GM12875 (cell line): ENCODE results near the gene CDYL2.

ENCODE experiments used
- H3K4me3 ChIP-seq: one replicate; pipeline ENCODE4 v1.5.1; 2011; ENCODE audit warnings: low read depth, low read length, control low read depth
- CTCF ChIP-seq: IDR thresholded peaks from 2 replicates; pipeline ENCODE4 v1.5.1; 2011; ENCODE audit warnings: low read depth, mild to moderate bottlenecking, control low read depth, inconsistent platforms, low read length, moderate library complexity, borderline replicate concordance; ENCODE audit not compliant: insufficient read depth

The CDYL2 gene

DNA sequence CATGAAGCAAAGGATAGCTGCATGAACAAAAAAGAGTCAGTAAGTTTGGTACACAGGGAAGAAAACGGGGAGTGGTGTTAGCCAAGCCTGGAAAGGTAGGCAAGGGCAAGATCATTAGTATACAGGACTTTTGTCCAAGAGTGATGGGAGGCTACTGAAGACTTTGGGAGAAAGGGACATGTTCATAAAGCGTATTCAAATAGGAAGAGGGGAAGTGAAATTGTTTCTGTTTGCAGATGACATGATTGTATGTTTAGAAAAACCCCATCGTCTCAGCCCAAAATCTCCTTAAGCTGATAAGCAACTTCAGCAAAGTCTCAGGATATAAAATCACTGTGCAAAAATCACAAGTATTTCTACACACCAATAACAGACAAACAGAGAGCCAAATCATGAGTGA is 19.4 kb downstream of the CDYL2 start:
- no peak overlapping the region for H3K4me3 ChIP-seq
- no peak for TF ChIP-seq CTCF

DNA sequence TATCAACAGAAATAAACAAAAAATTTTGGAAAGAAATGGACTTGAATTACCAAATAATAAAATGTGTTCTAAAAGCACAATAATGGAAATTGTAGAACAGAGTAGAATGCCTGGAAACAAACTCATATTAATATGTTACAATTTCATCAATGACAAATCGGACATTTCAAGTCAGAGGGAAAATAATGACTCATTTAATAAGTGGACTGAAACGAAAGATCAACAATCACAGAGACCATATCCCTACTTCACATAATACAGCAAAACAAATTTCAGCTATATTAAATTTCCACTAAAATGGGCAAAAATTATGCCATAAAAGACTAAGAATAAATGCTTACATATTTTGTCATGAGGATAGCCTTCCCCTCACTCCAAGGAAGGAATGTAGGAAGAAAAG is 25.7 kb downstream of the CDYL2 start:
- no peak for TF ChIP-seq CTCF
- H3K4me3 ChIP-seq: no peak overlapping the region

DNA sequence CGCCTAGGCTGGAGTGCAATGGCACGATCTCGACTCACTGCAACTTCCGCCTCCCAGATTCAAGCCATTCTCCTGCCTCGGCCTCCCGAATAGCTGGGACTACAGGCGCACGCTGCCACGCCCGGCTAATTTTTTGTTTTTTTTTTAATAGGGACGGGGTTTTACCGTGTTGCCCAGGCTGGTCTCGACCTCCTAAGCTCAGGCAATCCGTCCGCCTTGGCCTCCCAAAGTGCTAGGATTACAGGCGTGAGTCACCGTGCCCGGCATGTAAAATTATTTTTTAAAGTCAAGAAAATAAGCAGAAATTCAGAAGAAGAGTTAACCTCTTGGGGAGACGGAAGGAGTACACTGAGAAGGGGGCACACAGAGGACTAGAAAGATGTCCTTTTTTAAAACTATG is 27.5 kb downstream of the CDYL2 start:
- H3K4me3 ChIP-seq: no peak overlapping the region
- TF ChIP-seq CTCF: no peak

DNA sequence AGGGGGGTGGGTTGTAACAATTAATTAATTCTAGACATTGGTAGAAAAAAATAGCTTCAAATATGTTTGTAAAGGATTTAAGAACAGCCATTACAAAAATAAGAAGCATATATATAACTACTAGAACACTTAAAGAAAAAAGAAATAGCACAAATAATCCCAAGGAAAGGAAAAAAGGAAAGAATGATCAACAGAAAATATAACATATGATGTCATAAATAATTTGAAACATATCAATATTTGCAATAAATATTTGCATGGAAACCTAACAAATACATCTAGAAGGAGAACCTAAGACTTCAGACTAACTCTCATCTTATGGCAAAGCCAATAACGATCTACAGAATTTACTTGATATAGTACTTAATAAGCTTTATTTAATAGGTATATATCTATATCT is 28.9 kb downstream of the CDYL2 start:
- TF ChIP-seq CTCF: no peak
- H3K4me3 ChIP-seq: no peak overlapping the region

- no peak overlapping the region for H3K4me3 ChIP-seq
- no peak for TF ChIP-seq CTCF
These were observed 37.6 kb downstream of the CDYL2 start for GRCh38 chr16:80766798-80767197.

- TF ChIP-seq CTCF: no peak
- no peak overlapping the region for H3K4me3 ChIP-seq
These were observed 44.8 kb downstream of the CDYL2 start for GRCh38 chr16:80759419-80760162.

- H3K4me3 ChIP-seq: no peak overlapping the region
- no peak for TF ChIP-seq CTCF
These were observed 49.9 kb downstream of the CDYL2 start for GRCh38 chr16:80754476-80754875.
